Activated CD4-positive, alpha-beta T cell treated with anti-CD3 and anti-CD28 coated beads, Interleukin-10, Interleukin-2, amounts not matched to agents 100 ng/mL and 50 ng/mL, durations not matched to agents 16 hours and 8 hours (primary cell): ENCODE data around the gene DHTKD1.
"Not testable (repeated sequence)": the region's sequence is repeated elsewhere in the genome, so short reads cannot be mapped to it uniquely, and the experiment has no call there.

Experiments
- DNase-seq: peaks from one replicate; pipeline ENCODE4 v3.0.0-alpha.2; 2020

The DHTKD1 gene

DNA sequence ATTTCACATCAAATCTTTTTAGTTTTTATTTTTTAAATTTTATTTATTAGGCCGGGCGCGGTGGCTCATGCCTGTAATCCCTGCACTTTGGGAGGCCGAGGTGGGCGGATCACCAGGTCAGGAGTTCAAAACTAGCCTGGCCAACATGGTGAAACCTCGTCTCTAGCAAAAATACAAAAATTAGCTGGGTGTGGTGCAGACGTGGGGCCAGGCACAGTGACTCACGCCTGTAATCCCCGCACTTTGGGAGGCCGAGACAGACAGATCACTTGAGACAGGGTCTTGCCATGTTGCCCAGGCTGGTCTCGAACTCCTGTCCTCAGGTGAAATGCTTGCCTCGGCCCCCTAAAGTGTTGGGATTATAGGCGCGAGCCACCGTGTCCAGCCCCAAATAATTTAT, 2.7 kb downstream of the DHTKD1 start:
- not testable (repeated sequence) for DNase-seq

DNA sequence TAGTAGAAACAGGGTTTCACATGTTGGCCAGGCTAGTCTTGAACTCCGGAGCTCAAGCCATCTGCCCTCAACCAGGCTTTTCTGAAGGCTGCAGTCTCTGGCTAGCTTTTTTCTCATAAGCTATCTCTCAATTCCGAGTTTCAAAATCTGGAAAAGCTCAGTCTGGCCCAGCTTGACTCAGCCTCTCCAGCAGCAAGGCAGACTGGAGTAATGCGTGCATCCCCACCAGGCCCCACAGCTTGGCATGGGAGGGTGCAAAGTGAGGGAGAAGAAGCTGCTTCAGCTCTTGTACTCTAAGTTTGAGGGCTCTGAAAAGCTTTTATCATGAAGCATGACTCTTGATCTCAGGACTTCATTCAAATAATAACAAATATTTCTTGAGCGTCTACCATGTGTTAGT, 4.8 kb downstream of the DHTKD1 start:
- DNase-seq = no peak

DNA sequence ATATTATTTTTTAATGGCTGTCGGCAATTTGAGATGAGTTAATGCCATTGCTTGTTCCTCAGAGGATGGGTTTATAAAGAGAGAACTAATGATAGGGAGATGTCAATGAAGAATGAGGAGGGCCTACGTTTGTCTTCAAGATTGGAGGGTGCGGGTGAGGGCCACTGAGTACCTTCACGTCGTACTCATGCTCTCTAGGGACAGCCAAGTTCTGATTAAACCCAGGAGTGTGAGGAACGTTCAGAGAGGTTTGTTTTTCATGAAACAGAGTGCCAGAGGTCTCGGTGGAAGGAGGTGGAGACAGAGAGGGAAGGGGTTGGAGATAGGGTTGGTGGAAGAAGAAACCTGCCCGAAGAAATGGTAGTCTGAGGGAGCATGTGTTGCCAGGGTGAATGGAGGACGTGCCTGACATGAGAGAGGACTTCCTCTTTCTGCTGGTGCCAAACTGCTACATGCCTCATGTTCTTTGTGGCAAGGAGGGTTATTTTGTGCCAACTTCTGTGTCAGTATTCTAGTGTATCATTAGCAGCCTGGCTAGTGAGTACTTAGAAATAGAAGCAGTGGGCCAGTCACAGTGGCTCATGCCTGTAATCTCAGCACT, 8.9 kb downstream of the DHTKD1 start:
- DNase-seq = no peak

DNA sequence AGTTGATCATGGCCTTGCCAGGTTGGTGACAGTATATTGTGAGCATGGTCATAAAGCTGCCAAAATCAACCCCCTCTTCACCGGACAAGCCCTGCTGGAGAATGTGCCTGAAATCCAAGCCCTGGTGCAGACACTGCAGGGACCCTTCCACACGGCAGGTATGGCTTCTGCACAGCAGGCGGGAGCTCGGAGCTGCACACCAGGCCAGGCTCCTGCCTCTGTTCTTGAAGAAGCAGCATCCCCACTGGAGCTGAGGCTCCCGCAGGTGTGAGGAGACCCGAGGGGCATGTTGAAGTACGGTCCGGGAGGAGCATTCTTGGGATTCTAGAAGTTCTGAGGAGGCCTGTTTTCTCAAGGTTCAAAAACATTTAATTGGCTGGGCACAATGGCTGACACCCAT, 12.7 kb downstream of the DHTKD1 start:
- DNase-seq = no peak

DNA sequence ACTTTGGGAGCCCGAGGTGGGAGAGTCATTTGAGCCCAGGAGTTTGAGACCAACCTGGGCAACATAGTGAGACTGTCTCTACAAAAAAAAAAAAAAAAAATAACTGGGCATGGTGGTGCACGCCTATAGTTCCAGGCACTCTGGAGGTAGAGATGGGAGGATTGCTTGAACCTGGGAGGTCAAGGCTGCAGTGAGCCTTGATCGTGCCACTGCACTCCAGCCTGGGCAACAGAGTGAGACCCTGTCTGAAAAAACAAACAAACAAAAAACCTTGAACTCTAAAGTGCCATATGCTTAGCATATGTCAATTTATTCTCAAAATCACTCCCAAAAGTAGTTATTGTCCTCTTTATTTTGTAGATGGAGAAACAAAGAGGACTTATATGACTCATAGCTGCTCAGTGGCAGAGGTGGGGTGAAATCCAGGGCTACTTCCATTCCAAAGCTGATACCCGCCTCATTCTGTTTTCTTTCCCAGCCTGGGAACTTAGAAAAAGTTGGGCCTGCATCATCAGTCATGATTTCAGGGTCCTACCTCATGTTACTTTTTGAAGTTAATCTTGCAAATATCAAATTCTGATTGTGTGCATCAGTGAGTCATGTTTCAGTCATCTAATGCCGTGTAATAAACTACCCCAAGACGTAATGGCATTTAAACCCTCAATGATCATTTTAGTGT, 13.3 kb downstream of the DHTKD1 start:
- DNase-seq = no peak

DNA sequence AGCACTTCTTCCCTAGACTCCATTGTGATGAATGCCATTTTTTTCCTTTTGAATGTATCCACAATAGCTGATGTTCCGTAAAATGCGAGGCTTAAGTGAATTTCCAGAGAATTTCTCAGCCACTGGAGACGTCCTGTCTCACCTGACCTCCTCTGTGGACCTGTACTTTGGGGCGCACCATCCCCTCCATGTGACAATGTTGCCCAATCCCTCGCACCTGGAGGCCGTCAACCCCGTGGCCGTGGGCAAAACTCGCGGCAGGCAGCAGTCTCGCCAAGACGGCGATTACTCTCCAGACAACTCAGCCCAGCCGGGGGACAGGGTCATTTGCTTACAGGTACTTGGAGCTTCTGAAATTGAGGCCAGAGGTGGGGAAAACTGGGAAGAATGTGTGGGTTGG, 20.2 kb downstream of the DHTKD1 start:
- no peak for DNase-seq

DNA sequence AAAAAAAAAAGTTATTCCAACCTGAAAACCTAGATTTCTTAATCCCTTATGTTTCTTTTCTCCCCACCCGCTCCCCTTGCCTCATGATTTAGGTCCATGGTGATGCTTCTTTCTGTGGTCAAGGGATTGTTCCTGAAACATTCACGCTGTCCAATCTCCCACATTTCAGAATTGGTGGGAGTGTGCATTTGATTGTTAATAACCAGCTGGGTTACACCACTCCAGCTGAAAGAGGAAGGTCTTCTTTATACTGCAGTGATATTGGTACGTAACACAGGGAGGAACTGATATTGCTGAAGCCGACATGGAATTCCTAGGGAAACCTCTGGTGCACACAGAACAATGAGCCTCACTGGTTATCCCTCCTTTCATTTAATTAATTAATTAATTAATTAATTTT, 22.7 kb downstream of the DHTKD1 start:
- no peak for DNase-seq

DNA sequence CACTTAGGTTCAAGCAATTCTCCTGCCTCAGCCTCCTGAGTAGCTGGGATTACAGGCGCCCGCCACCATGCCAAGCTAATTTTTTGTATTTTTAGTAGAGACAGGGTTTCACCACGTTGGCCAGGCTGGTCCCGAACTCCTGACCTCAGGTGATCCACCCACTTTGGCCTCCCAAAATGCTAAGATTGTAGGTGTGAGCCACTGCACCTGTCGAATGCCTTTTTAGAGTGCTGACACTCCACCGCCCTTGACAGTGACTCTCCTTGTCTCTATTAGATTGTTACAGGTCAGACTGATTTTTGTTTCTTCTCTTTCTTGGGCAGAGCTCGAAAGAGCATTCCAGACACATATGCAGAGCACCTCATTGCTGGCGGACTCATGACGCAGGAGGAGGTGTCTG, 28.6 kb downstream of the DHTKD1 start:
- DNase-seq = not testable (repeated sequence)

DNA sequence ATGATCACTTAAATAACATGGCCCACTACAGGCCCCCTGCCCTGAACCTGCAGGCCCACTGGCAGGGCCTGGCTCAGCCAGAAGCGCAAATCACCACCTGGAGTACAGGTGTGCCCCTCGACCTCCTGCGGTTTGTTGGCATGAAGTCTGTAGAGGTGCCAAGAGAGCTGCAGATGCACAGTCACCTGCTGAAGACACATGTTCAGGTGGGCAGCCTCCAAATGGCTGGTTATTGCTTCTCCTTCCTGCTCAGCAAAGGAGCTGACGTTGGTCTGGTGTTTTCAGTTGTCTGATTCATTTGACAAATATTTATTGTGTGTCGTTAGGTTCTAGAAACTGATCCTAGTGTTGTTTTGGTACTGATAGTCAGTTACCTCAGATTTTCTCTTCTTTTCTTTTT, 29.0 kb downstream of the DHTKD1 start:
- no peak for DNase-seq

DNA sequence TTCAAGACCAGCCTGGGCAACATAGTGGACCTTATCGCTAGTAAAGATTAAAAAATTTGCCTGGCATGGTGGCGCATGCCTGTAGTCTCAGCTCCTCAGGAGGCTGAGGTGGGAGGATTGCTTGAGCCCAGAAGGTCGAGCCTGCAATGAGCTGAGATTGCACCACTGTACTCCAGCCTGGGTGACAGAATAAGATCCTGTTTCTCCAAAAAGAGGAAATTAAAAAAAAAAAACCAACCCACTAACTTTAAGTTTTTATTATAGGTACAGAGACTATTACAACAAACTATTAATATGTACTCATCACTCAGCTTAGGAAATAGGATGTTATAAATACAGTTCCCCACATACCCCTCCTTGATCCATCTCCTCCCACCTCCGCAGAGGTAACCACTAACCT, 30.2 kb downstream of the DHTKD1 start:
- DNase-seq = no peak

DNA sequence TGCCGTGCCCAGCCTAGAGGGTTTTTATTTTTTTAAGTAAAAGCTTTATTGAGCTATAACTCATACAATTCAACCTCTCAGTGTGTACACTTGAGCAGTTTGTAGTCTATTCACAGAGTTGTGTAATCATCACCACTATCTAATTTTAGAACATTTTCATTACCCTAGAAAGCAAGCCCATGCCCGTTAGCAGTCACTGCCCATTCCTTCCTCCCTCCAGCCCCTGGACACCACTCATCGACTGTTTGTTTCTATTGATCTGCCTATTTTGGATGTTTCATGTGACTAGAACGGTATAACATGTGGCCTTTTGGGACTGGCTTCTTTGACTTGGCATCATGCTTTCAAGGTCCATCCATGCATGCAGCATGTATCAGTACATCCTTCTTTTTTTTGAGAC, 35.0 kb downstream of the DHTKD1 start:
- no peak for DNase-seq

DNA sequence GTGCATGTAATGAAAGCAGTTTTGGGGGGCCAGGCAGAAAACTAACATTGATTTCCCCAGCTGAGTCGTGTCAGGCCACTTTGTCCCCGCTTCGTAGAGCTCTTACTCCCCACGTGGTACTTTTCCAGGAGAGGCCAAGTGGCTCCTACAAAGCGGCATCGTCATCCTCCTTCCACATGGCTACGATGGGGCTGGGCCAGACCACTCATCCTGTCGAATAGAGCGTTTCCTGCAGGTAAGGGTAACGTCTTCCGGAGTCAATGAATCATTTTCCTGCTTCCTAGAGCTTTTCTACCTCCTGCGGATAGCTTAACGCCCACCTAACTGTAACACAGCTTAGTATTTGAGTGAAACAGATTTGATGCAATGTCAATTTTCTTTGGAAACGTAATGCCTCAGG, 39.0 kb downstream of the DHTKD1 start:
- no peak for DNase-seq

DNA sequence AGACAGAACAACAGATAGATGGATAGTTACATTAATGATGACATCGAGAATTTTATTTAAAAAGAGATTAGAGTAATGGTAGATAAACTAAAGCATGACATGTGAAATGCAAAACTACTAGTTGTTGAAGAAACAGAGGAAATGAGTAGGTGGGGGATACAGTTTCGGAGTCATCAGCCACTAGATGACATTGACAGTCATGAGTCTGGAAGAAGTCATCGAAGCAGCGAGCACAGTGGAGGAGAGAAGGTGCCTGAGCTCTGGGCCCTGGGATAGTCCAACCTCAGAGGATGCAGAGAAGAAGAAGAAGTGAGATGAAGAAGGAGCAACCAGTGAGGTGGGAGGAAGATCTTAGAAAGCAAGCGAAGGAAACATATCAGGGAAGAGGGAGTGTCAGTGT, 40.5 kb downstream of the DHTKD1 start:
- no peak for DNase-seq

DNA sequence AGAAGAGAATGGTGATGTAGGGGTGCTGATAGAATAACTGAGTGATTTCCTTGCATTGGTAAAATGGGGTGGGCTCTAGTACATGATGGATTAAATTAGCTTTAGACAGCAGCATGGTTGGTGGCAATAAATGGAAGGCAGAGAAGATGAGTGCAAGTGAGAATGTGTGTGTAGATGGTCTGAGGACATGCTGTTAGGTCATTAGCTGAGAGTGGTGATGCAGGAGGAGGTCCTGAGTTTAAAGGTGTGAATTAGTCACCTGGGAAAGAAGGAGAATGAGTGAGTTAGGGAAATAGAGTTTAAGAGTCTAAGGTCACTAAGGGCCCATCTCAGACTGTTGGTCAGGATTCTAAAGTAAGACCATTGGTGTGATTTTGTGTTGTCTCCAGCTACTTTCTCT, 42.8 kb downstream of the DHTKD1 start:
- DNase-seq = peak; percentile 22

DNA sequence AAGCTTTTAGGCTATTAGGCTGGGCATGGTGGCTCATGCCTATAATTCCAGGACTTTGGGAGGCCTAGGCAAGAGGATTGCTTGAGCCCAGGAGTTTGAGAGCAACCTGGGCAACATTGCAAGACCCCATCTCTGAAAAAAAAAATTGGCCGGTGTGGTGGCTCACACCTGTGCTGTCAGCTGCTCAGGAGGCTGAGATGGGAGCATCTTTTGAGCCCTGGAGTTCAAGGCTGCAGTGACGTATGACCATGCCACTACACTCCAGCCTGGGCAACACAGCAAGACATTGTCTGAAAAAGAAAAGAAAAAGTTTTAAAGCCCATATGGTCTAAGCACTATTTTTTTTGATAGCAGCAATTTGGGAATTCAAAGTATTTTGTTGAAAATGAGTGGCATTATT, 44.9 kb downstream of the DHTKD1 start:
- DNase-seq = no peak

DNA sequence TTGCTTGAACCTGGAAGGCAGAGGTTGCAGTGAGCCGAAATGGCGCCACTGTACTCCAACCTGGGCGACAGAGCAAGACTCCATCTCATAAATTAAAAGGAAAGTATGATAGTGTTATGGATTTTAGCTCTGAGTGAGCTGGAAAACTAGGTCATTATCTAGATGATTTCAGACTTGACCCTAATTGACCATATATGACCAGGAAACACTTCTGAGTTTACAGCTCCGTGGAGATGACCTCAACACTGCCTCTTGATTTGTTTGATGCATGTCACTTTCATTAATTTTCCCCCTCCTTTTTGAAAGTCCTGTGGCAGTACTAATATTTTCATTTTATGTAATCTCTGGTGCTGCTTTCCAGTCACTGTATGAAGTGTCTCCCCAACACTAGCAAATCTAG, 52.9 kb downstream of the DHTKD1 start:
- peak; percentile 62 for DNase-seq

DNA sequence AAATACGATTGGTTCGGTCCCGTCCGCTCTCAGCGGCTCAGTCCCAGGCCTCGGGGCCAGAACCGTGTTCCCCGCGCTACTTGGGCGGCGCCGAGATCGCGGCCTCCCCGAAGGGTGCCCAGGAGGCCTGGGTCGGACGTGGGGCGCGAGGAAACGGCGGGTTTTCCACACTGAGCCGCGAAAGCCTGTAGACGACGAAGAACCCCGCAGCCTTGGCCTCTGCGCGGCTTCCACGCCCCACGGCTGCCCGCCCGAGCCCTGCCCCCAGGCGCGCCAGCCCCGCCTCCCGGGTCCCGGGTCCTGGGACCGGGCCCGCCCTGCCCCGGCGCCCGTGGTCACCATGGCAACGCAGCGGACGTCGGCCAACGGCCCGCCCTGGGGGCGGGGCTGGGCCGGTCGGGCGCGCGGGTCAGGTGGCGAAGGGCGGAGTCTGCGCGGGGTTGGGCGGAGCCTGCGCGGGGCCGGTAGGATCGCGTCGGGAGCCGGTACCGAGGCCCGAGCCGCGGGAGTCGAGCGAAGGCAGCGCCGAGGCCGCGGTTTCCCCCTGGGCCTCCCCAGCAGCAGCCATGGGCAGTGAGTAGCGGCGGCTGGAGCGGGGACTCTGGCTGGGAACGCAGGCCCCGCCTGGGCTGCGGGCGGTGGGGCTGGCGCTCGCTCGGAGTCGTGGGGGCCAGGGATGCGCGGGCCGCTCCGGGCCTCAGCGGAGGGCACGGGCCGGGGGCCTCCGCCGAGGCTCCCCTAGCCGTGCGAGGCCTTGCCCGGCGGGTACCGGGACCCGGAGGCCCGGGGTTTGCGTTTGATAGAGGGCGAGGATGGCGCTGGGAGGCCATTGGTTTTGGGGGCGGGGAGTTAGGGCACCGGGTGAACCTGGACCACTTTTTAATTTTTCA, 60.7 kb downstream of the DHTKD1 start, which contains the start of gene SEC61A2:
Gene SEC61A2, plus strand, starts transcription at position 456 of the 890 bp plus-strand sequence. Its CDS starts 111 bp downstream, at position 567.
- peak; percentile 99 for DNase-seq

DNA sequence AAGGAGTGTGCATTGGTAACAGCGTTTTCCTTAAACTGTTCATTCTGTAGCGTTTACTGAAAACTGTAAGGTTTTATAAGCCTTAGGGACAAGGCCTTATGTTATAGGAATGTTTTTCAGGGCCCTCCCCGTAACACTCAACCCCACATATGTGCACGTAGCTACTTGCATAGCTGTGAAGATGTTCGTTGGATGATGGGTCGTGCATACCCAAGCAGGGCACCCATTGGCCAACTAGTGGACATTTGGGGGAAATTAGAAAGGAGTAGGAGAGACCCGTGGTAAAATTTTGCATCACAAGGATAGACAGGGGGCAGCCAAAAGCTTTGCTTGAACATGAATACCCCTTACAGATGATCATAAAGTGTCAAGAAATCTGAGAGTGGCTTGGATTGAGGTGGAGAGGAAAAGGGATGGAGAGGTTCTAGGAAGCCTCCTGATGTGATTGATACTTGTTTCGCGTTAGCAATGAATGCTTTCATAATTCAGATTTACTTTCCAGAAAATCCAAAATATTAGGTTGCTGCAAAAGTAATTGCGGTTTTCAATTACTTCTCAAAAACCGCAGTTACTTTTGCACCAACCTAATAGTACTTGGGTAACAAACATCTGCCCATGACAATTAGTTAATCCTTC, 61.6 kb downstream of the DHTKD1 start:
- peak; percentile 79 for DNase-seq

DNA sequence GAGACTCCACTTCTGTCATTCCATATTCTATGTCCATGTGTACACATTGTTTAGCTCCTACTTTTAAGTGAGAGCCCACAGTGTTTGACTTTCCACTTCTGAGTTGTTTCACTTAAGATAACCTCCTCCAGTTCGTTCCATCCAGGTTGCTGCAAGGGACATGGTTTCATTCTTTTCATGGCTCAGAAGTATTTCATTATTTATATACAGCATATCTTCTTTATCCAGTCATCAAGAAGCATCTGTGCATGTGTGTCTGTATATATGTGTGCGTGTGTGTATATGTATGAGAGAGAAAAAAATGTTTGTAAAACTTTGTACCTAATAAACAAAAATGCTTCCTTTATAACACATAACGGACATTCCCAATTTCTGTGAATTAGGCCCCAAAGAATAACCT, 66.9 kb downstream of the DHTKD1 start:
- DNase-seq = no peak

DNA sequence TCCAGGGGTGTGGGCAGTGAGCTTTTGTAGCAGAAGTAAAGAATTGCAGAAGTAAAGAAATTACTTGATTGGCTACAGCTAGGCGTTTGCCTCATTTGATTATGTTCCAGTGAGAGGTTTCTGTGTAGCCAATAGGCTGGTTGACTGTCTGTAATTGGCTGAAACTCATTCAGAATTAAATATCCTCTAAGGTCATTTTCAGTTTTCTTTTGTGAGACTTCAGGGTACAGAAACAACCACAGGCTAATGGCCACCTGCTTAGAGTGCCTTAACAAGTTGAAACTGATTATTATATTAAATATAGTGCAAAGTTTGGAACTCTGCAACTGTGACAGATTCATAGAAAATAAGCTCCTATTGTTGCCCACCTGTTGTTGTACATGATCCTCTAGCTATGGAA, 71.3 kb downstream of the DHTKD1 start:
- DNase-seq = no peak

DNA sequence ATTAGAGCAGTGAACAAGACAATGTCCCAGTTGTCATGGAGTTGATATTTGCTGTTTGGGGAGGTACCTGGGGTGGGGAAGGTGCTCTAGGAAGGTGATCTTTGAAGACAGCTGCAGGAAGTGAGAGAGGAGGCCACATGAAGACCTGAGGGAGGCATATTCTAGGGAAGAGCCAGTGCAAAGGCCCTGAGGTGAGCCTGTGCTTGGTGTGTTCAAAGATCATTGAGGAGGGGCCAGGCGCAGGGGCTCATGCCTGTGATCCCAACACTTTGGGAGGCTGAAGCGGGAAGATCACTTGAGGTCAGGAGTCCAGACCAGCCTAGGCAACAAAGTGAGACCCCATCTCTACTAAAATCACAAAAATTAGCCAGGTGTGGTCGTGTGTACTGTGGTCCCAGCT, 75.8 kb downstream of the DHTKD1 start:
- DNase-seq = no peak

DNA sequence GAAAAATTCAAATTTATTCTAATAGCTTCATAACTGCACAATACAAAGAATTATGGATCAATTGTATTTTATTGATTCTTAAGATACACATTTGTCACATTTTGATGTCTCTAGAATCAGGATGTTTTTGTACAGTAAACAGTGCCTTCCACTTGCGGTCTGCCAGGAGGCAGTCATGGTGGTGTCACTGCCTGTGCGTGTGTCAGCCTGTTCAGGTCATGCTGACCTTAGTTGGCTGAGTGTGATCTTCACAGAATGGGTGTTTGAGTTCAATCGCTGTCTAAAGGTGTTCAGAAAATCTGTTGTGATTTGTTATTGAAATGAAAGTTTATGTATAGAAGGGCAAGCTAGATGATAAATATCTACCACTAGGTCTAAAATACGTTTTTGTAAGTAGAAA, 81.4 kb downstream of the DHTKD1 start:
- no peak for DNase-seq

DNA sequence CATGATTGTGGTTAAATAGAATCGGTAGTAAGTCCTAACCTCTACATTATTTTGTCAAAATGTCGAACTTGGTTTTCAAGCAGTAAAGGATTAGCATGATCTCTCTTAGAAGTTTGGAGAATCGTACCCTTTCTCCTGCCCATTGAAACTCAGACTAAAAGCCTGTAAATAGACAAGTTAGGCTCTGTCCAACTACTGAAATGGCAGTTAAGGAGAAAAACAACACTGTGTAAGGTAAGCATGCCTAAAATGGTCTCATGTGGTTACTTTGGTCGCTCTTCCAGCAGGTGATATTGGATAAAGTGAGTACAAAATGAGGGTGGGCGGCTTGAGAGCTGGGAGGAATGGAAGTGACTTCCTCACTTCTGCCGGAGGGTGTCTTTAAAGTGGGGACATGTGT, 85.8 kb downstream of the DHTKD1 start:
- no peak for DNase-seq
